Panc1 (cell line): ENCODE measurements around the gene SVIL. TPM values are rescaled to one million over a fixed set of nuclear protein-coding genes. Genes with fewer than 3 reads are reported as not detected.

Experiments
- ATAC-seq: fragments of 200-7000 bp; cut with Tn5 transposase; 2 replicates; pipeline ENCODE4 v1.9.1; 2020; ENCODE audit warnings: mild to moderate bottlenecking, moderate library complexity
- BruUV-seq: library from RNA; stranded (reverse); fragments of 400-500 nt; replicated peaks from 2 replicates; lab custom pipeline; 2021; lab: Mats Ljungman, UMichigan
- CTCF ChIA-PET: fragments of 300-600 bp; sonication (Branson Sonifier 250); formaldehyde crosslinking; loops from one replicate; lab custom pipeline; 2022; ENCODE audit warnings: antibody characterized with exemption; lab: Charles Lee
- POLR2A ChIA-PET: fragments of 300-600 bp; sonication (Branson Sonifier 250); formaldehyde crosslinking; loops from one replicate; lab custom pipeline; 2022; ENCODE audit warnings: antibody characterized with exemption; lab: Charles Lee
- DNase-seq: peaks from one replicate; pipeline ENCODE4 v3.0.0-alpha.2; 2010; ENCODE audit warnings: low read depth, low spot score
- H3K27ac ChIP-seq: 2 replicates; pipeline ENCODE4 v1.5.1; 2011; ENCODE audit warnings: mild to moderate bottlenecking, low read length, inconsistent platforms
- H3K27me3 ChIP-seq: fragments of 200-500 bp; sonication (Bioruptor generic); 2 replicates; pipeline ENCODE4 v1.6.0; 2014; ENCODE audit warnings: low read length, inconsistent platforms; ENCODE audit not compliant: control insufficient read depth, insufficient read depth
- H3K36me3 ChIP-seq: fragments of 200-500 bp; sonication (Bioruptor generic); 2 replicates; pipeline ENCODE4 v1.5.1; 2014; ENCODE audit warnings: inconsistent platforms, mild to moderate bottlenecking, low read length, moderate library complexity; ENCODE audit not compliant: control insufficient read depth, insufficient read depth
- H3K4me1 ChIP-seq: 2 replicates; pipeline ENCODE4 v1.5.1; 2011; ENCODE audit warnings: inconsistent platforms, mild to moderate bottlenecking, low read length, moderate library complexity; ENCODE audit not compliant: control insufficient read depth, insufficient read depth
- H3K4me3 ChIP-seq, 2 experiments: 2 replicates each; pipeline ENCODE4 v1.5.1; 2011 to 2012; ENCODE audit warnings: low read depth in 2 of 2, low read length in 2 of 2, mild to moderate bottlenecking in 2 of 2, inconsistent platforms in 1 of 2, moderate library complexity in 1 of 2
- H3K9me3 ChIP-seq: fragments of 200-500 bp; sonication (Bioruptor generic); 2 replicates; pipeline ENCODE4 v1.5.1; 2014; ENCODE audit warnings: low read depth, mild to moderate bottlenecking, inconsistent platforms, low read length, moderate library complexity; ENCODE audit not compliant: control insufficient read depth, insufficient read depth
- CTCF ChIP-seq: fragments of 450-650 bp; IDR thresholded peaks from 2 replicates; pipeline ENCODE4 v1.5.1; 2017; ENCODE audit warnings: mild to moderate bottlenecking
- POLR2AphosphoS5 ChIP-seq: IDR thresholded peaks from 2 replicates; pipeline ENCODE4 v1.6.1; 2012; ENCODE audit warnings: mild to moderate bottlenecking, low read depth, low read length, moderate library complexity
- REST ChIP-seq, 2 experiments: IDR thresholded peaks; 2 replicates each; pipeline ENCODE4 v1.6.1; 2011 to 2012; ENCODE audit warnings: low read depth in 2 of 2, control low read depth in 1 of 2, low read length in 1 of 2, mild to moderate bottlenecking in 1 of 2, moderate library complexity in 1 of 2; ENCODE audit not compliant: insufficient read depth in 1 of 2
- SIN3A ChIP-seq: IDR thresholded peaks from 2 replicates; pipeline ENCODE4 v1.6.1; 2012; ENCODE audit warnings: low read depth, mild to moderate bottlenecking, low read length, moderate library complexity, borderline replicate concordance; ENCODE audit not compliant: insufficient read depth
- TCF7L2 ChIP-seq: IDR thresholded peaks from 2 replicates; pipeline ENCODE4 v1.6.1; 2011; ENCODE audit warnings: mild to moderate bottlenecking, low read depth, low read length, inconsistent platforms
- in situ Hi-C: cut with HindIII; loops from 2 replicates; pipeline ENCODE4 v1.10.0; 2016; ENCODE audit warnings: low sequenced_read_pairs, low pct_unique_long_range_greater_than_20kb
- intact Hi-C: fragments of 100-400 bp; cut with micrococcal nuclease; formaldehyde crosslinking; loops from one replicate; pipeline ENCODE4 v1.10.0; 2022; ENCODE audit not compliant: unreplicated experiment
- total RNA-seq: library from RNA; stranded (reverse); gene quantifications from one replicate; pipeline ENCODE4 v1.2.1, GENCODE V29; 2021; ENCODE audit not compliant: unreplicated experiment

SVIL gene
- total RNA-seq, 1 experiment from 2014 or later, result 72.8 TPM

GRCh38 chr10:29657719-29658274, 23.0 kb upstream of the SVIL start:
- BruUV-seq, result no TSS peak
- Histone ChIP-seq H3K27me3 (no peaks in the 10 kb centered on the region), H3K36me3 (no peaks in the 10 kb centered on the region), H3K9me3 (peaks cover 12% of the 10 kb centered on the region; the same call in 1 of the 2 replicates), H3K4me1 (peaks cover 20% of the 10 kb centered on the region), H3K27ac (peak overlapping the region; percentile 86), H3K4me3 (no peak overlapping the region)
- no peak for ATAC-seq
- ChIA-PET POLR2A (no interaction called here), CTCF (no interaction called here)
- no peak for TF ChIP-seq POLR2AphosphoS5
- TF ChIP-seq TCF7L2, result no peak
- no peak for TF ChIP-seq CTCF
- TF ChIP-seq SIN3A, result no peak
- no peak for TF ChIP-seq REST (IDR thresholded peaks at IDR 0.05; ENCODE audit: insufficient read depth in 1 of 2, low read depth in 2 of 2, low read length in 1 of 2)
- in situ Hi-C loops (no loop called here), intact Hi-C loops (no loop called here)
- no peak for DNase-seq

- in situ Hi-C loops (no loop called here), intact Hi-C loops (no loop called here)
- TF ChIP-seq CTCF (no peak), POLR2AphosphoS5 (no peak), TCF7L2 (no peak), REST (IDR thresholded peaks at IDR 0.05; ENCODE audit: insufficient read depth in 1 of 2, low read depth in 2 of 2, low read length in 1 of 2) (no peak), SIN3A (no peak)
- TSS peak; percentile 15 for BruUV-seq
- DNase-seq (no peak), ATAC-seq (no peak)
- ChIA-PET CTCF (no interaction called here), POLR2A (no interaction called here)
- Histone ChIP-seq H3K4me1 (peaks cover 16% of the 10 kb centered on the region), H3K27me3 (no peaks in the 10 kb centered on the region), H3K9me3 (peaks cover 12% of the 10 kb centered on the region; the same call in 1 of the 2 replicates), H3K36me3 (no peaks in the 10 kb centered on the region), H3K4me3 (no peak overlapping the region), H3K27ac (no peak overlapping the region)
Measured at GRCh38 chr10:29656451-29656992, 21.8 kb upstream of the SVIL start.
